ENCODE data around the gene DVL1. TPM values are rescaled to one million over a fixed set of nuclear protein-coding genes. Genes with fewer than 3 reads are reported as not detected.

The DVL1 gene
- total and polyA plus RNA-seq, 9 of the 15 experiments (the other 6 are each of a cell fraction or from before 2014, with no cell fraction given), result 0.62 to 135 (median 24.3) TPM

- TF ChIP-seq ELK3 (CRISPR knock-in tag; IDR thresholded peaks at IDR 0.05) (no peak), ZFP91 (CRISPR knock-in tag; IDR thresholded peaks at IDR 0.05) (no peak), ZNF41 (CRISPR knock-in tag; conservative IDR thresholded peaks at IDR 0.05) (no peak), BDP1 (IDR thresholded peaks at IDR 0.05; ENCODE audit: insufficient read depth, insufficient read length) (no peak), SREBF1 (IDR thresholded peaks at IDR 0.05; ENCODE audit: borderline replicate concordance, low read depth, low read length) (no peak), CHD1 (IDR thresholded peaks at IDR 0.05; ENCODE audit: low read length) (no peak), RBM17 (IDR thresholded peaks at IDR 0.05; ENCODE audit: borderline replicate concordance, low read depth, low read length) (no peak), MTA2 (IDR thresholded peaks at IDR 0.05; ENCODE audit: low read depth) (no peak), SIRT6 (IDR thresholded peaks at IDR 0.05; ENCODE audit: low read depth, low read length) (no peak), ZNF217 (CRISPR knock-in tag; IDR thresholded peaks at IDR 0.05) (no peak)
- TF ChIP-seq, protein P1, sequence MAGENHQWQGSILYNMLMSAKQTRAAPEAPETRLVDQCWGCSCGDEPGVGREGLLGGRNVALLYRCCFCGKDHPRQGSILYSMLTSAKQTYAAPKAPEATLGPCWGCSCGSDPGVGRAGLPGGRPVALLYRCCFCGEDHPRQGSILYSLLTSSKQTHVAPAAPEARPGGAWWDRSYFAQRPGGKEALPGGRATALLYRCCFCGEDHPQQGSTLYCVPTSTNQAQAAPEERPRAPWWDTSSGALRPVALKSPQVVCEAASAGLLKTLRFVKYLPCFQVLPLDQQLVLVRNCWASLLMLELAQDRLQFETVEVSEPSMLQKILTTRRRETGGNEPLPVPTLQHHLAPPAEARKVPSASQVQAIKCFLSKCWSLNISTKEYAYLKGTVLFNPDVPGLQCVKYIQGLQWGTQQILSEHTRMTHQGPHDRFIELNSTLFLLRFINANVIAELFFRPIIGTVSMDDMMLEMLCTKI (IDR thresholded peaks at IDR 0.05; ENCODE audit: partially characterized antibody), result no peak
- TF ChIP-seq, protein P2, sequence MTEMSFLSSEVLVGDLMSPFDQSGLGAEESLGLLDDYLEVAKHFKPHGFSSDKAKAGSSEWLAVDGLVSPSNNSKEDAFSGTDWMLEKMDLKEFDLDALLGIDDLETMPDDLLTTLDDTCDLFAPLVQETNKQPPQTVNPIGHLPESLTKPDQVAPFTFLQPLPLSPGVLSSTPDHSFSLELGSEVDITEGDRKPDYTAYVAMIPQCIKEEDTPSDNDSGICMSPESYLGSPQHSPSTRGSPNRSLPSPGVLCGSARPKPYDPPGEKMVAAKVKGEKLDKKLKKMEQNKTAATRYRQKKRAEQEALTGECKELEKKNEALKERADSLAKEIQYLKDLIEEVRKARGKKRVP (CRISPR knock-in tag; IDR thresholded peaks at IDR 0.05), result no peak
- TF ChIP-seq, protein P3, sequence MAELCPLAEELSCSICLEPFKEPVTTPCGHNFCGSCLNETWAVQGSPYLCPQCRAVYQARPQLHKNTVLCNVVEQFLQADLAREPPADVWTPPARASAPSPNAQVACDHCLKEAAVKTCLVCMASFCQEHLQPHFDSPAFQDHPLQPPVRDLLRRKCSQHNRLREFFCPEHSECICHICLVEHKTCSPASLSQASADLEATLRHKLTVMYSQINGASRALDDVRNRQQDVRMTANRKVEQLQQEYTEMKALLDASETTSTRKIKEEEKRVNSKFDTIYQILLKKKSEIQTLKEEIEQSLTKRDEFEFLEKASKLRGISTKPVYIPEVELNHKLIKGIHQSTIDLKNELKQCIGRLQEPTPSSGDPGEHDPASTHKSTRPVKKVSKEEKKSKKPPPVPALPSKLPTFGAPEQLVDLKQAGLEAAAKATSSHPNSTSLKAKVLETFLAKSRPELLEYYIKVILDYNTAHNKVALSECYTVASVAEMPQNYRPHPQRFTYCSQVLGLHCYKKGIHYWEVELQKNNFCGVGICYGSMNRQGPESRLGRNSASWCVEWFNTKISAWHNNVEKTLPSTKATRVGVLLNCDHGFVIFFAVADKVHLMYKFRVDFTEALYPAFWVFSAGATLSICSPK (IDR thresholded peaks at IDR 0.05; ENCODE audit: borderline replicate concordance), result no peak
- TF ChIP-seq, protein P4, sequence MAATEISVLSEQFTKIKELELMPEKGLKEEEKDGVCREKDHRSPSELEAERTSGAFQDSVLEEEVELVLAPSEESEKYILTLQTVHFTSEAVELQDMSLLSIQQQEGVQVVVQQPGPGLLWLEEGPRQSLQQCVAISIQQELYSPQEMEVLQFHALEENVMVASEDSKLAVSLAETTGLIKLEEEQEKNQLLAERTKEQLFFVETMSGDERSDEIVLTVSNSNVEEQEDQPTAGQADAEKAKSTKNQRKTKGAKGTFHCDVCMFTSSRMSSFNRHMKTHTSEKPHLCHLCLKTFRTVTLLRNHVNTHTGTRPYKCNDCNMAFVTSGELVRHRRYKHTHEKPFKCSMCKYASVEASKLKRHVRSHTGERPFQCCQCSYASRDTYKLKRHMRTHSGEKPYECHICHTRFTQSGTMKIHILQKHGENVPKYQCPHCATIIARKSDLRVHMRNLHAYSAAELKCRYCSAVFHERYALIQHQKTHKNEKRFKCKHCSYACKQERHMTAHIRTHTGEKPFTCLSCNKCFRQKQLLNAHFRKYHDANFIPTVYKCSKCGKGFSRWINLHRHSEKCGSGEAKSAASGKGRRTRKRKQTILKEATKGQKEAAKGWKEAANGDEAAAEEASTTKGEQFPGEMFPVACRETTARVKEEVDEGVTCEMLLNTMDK (IDR thresholded peaks at IDR 0.05; ENCODE audit: borderline replicate concordance, insufficient read depth, low read depth, low read length, poor library complexity, severe bottlenecking), result peak; percentile 14
These were observed 47.2 kb downstream of the DVL1 start (continued) for GRCh38 chr1:1302006-1302430.
